PFSK-1 (cell line): ENCODE measurements around the gene CREB3L4.
A peak's percentile ranks its signal among the peaks of the same experiment; 100 is the strongest.

Source experiments
- FOXP2 ChIP-seq: optimal IDR thresholded peaks from 2 replicates; pipeline ENCODE3; 2011; ENCODE audit warnings: borderline replicate concordance, control low read depth, inconsistent platforms; ENCODE audit not compliant: insufficient read depth; ENCODE audit errors: extremely low read length, extremely low read depth
- POLR2AphosphoS5 ChIP-seq: IDR thresholded peaks from 2 replicates; pipeline ENCODE4 v1.6.1; 2012; ENCODE audit warnings: low read depth, mild to moderate bottlenecking, control low read depth, low read length, moderate library complexity
- SIN3A ChIP-seq: IDR thresholded peaks from 2 replicates; pipeline ENCODE4 v1.6.1; 2012; ENCODE audit warnings: mild to moderate bottlenecking, low read length, moderate library complexity, borderline replicate concordance; ENCODE audit not compliant: insufficient read depth
- TAF1 ChIP-seq: IDR thresholded peaks from 2 replicates; pipeline ENCODE4 v1.6.1; 2012; ENCODE audit warnings: low read length, control low read depth, borderline replicate concordance; ENCODE audit not compliant: insufficient read depth
- TF ChIP-seq, protein P1 (sequence below), 2 experiments: IDR thresholded peaks; 2 replicates each; pipeline versions ENCODE4 v1.6.1 to v1.8.0; 2011 to 2012; ENCODE audit warnings: low read depth in 2 of 2, low read length in 2 of 2, control low read depth in 1 of 2, inconsistent platforms in 1 of 2, mild to moderate bottlenecking in 1 of 2, moderate library complexity in 1 of 2; ENCODE audit not compliant: insufficient read depth in 1 of 2

CREB3L4 gene

DNA sequence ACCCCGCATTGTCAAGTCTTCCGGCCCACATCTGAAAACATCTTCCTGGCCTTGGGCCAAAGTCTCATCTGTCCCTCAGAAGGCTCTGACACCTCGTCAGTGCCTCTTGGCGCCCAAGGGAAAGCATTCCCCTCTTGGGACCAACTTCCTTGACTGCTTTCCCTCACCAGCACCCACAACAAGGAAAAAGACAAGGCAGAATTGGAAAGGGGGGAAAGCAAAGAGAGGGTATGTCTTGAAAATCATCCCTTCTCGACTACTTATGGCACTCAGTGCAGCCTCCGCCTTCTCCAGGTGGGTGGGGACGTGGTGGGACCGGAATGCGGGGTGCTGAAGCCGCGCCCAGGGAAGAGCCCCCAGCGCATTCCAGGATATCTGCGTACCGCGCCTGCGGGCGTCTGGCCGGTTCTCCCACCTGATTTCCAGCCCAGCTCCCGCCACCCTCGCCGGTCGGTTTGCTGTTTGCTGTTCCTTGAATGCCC is 3.8 kb upstream of the CREB3L4 start:
- TF ChIP-seq POLR2AphosphoS5 (peak; percentile 48; the same call in 1 of the 2 replicates), SIN3A (no peak), FOXP2 (no peak), TAF1 (no peak)
- TF ChIP-seq, protein P1, sequence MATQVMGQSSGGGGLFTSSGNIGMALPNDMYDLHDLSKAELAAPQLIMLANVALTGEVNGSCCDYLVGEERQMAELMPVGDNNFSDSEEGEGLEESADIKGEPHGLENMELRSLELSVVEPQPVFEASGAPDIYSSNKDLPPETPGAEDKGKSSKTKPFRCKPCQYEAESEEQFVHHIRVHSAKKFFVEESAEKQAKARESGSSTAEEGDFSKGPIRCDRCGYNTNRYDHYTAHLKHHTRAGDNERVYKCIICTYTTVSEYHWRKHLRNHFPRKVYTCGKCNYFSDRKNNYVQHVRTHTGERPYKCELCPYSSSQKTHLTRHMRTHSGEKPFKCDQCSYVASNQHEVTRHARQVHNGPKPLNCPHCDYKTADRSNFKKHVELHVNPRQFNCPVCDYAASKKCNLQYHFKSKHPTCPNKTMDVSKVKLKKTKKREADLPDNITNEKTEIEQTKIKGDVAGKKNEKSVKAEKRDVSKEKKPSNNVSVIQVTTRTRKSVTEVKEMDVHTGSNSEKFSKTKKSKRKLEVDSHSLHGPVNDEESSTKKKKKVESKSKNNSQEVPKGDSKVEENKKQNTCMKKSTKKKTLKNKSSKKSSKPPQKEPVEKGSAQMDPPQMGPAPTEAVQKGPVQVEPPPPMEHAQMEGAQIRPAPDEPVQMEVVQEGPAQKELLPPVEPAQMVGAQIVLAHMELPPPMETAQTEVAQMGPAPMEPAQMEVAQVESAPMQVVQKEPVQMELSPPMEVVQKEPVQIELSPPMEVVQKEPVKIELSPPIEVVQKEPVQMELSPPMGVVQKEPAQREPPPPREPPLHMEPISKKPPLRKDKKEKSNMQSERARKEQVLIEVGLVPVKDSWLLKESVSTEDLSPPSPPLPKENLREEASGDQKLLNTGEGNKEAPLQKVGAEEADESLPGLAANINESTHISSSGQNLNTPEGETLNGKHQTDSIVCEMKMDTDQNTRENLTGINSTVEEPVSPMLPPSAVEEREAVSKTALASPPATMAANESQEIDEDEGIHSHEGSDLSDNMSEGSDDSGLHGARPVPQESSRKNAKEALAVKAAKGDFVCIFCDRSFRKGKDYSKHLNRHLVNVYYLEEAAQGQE (IDR thresholded peaks at IDR 0.05; ENCODE audit: insufficient read depth in 1 of 2, low read depth in 2 of 2, low read length in 2 of 2): no peak

DNA sequence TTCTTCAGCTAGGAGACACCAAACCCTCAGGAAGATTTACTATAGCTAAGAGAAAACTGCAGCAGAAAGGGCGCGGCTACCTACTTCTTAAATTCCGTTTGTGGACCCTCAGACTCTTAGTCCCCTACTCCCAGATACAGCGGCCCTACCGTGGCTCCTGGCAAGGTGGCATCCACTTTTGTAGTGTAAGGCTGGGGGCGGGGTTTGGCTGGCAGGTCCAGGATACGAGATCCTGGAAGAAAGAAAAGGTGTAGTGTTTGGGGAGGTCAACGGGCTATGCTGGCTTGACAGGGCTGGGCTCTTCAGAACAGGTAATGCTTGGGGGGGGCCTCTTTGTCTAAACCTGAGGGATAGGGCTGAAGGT is 280 bp downstream of the CREB3L4 start:
- TF ChIP-seq POLR2AphosphoS5: no peak
- TF ChIP-seq, protein P1 (IDR thresholded peaks at IDR 0.05; ENCODE audit: insufficient read depth in 1 of 2, low read depth in 2 of 2, low read length in 2 of 2): no peak
- TF ChIP-seq SIN3A: no peak; the same call in 1 of the 2 replicates

DNA sequence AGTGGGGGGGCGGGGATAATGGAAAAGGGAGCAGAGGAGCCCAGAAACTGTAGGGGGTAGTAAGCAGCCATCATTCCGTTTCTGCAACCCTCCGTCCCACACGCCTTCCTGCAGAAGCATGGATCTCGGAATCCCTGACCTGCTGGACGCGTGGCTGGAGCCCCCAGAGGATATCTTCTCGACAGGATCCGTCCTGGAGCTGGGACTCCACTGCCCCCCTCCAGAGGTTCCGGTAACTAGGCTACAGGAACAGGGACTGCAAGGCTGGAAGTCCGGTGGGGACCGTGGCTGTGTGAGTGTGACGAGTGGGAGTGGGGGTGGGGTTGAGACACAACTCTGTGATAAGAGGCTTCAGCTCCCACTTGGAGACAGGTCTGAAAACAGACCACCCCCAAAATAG is 706 bp downstream of the CREB3L4 start:
- TF ChIP-seq FOXP2: no peak
- TF ChIP-seq, protein P1 (IDR thresholded peaks at IDR 0.05; ENCODE audit: insufficient read depth in 1 of 2, low read depth in 2 of 2, low read length in 2 of 2): no peak
- TF ChIP-seq TAF1: no peak
- no peak for TF ChIP-seq SIN3A
- no peak for TF ChIP-seq POLR2AphosphoS5

DNA sequence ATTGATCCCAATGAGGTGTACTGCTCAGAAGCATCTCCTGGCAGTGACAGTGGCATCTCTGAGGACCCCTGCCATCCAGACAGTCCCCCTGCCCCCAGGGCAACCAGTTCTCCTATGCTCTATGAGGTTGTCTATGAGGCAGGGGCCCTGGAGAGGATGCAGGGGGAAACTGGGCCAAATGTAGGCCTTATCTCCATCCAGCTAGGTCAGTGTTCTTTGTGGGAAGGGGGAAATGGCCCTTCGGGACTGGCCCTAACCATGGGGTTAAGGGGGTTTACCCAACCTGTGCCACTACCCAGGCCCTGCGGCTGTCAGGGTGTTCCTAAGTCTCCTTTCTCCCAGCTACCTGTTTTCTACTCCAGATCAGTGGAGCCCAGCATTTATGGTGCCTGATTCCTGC is 1.3 kb downstream of the CREB3L4 start:
- no peak for TF ChIP-seq TAF1
- no peak for TF ChIP-seq POLR2AphosphoS5
- no peak for TF ChIP-seq SIN3A
- TF ChIP-seq FOXP2: no peak
- TF ChIP-seq, protein P1 (IDR thresholded peaks at IDR 0.05; ENCODE audit: insufficient read depth in 1 of 2, low read depth in 2 of 2, low read length in 2 of 2): no peak

DNA sequence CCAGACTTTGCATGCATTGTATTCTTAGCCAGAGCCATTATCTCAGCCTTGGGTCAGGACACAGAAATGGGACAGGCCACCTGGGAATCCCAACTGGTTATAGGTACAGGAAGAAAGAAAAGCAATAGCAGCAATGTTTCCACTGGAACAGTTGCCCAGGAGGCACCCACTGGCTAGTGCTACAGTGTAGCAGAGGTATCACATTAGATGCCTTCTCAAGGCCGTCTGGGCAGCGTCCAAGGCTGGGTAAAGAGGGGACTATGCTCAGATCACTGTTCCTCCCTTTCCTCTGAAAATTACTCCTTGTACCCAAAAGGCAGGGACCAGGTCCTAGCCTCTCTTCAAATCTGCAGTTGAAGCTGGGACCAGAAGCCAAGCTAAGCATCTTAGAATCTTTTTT is 2.6 kb downstream of the CREB3L4 start:
- TF ChIP-seq, protein P1 (IDR thresholded peaks at IDR 0.05; ENCODE audit: insufficient read depth in 1 of 2, low read depth in 2 of 2, low read length in 2 of 2): no peak
- TF ChIP-seq FOXP2 (no peak), SIN3A (no peak), TAF1 (no peak), POLR2AphosphoS5 (no peak)
